GM18519 (cell line): ENCODE results near the gene WFDC1.

Source experiments
- ATAC-seq: cut with Tn5 transposase; IDR thresholded peaks from one replicate; pipeline ENCODE4 v1.9.1; 2021; ENCODE audit warnings: mild to moderate bottlenecking, moderate library complexity; ENCODE audit not compliant: unreplicated experiment, low FRiP score

WFDC1 gene

DNA sequence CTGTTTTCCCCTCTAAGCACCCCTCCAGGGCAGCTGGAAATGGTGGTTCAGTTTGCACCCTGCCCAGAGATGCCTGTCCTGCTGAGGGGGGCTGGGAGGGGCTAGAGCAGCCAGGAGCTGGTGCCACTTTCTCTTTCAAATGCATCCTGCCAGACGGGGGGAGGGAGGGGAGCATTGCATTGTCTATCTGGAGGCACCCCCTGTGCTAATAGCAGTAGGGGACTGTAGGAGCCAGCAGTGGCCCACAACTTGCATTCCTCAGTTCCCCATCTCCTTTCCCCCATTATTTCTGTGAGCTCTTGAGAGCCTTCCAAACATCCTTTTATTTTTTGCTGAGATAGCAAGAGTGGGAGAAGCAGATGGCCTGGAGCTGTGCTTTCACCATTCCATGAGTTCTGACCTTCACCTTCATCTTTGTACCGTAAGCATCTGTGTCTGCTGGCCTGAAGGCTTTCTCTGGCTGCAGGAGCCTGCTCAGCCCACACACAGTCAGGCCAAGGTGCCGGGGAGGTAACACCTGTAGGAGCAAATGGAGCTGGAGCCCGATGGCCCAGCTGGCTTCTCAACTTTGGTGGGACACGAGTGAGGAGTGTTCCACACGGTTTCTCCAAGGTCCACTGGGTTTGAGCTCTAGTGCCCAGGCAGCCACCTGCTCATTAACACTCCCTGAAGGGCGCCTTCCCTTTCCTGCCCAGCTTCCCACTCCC lies 5.2 kb downstream of the WFDC1 start:
- ATAC-seq = no peak

GRCh38 chr16:84302111-84302954 lies 7.7 kb downstream of the WFDC1 start:
- no peak for ATAC-seq

DNA sequence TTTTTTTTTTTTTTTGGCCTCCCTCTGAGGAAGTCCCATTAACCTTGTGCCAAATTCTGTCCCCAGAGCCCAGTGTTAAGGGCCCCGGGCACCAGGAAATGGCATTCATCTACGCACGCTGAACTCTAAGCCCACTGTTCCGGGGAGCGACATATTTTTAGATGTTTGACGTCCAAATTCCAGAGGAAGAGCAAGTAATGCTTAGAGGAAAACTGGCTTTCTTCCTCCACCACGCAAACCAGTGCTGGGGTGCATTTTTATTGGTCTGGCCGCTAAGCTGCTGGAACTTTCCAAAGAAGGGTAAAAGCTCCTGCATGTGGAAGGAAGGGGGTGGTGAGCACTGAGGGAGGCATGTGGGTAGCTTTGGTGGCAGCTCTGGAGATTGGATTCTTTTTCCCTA lies 8.3 kb downstream of the WFDC1 start:
- no peak for ATAC-seq

DNA sequence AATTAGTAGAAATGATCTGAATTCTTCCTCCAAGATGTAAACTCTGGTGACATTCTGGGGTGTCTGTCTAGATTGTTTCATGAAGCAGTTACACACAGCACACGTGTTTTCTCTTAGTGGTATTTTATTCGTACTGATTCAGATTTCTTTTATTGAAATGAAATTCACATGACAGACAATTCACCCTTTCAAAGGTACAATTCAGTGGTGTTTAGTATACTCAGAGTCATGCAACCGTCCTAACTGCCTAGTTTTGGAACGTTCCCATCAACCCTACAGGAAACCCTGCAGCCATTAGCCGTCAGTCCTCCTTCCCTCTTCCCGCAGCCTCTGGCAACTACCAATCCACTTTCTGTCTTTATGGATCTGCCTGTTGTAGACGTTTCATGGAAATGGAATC lies 8.8 kb downstream of the WFDC1 start:
- ATAC-seq = no peak

- no peak for ATAC-seq
These were observed 11.9 kb downstream of the WFDC1 start for GRCh38 chr16:84306564-84306963.

DNA sequence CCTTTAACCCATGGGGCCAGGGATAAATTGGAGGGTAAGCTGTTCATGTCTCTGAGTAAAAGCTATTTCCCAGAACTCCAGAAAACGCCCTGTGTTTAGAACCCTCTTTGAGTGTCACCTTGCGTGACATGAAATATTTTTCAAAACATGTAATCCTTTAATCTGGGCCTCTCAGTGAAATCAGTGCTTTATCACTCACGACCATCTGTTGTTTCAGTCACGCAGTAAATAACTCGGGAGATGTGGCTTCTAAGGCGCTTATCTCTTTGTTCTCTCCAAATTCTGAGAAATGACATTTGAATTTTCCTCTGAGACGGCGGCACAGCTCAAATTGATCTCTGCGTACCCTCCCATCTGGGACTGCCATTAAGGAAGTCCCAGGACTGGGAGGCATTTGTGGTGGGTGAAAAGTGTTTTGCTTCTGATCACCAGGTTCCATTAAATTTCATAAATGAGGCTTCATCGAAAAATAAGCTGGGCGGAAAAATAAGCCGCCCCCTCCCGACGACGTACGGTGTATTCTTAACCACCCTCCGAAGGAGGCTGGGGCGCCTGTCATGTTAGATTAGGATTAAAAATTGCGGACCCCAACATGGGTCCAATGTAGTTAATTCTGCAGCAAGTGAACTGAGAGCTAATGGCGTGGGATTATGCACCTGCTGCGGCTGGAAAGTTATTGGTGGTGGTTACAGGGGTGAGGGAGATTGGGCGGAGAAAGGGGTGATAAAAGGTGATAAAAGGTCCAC lies 12.7 kb downstream of the WFDC1 start:
- no peak for ATAC-seq

GRCh38 chr16:84308120-84308519 lies 13.4 kb downstream of the WFDC1 start:
- no peak for ATAC-seq

DNA sequence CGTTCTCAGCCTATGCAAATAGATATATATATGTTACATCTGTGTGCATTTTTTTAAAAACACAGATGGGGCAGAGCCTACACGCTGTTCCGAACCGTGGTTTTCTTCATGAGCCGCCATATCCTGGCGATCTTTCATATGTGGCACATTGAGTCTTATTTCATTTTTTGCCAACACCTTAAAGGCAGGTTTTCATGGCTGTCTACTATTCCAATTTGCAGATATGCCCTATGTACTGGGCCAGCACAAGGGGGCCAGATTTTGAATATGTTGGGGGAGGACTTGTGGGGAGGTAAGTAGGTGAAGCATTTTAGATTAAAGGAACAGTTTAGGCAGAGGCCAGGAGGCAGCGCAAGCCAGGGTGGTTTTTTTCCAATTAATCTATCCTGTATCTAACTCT lies 16.0 kb downstream of the WFDC1 start:
- no peak for ATAC-seq

DNA sequence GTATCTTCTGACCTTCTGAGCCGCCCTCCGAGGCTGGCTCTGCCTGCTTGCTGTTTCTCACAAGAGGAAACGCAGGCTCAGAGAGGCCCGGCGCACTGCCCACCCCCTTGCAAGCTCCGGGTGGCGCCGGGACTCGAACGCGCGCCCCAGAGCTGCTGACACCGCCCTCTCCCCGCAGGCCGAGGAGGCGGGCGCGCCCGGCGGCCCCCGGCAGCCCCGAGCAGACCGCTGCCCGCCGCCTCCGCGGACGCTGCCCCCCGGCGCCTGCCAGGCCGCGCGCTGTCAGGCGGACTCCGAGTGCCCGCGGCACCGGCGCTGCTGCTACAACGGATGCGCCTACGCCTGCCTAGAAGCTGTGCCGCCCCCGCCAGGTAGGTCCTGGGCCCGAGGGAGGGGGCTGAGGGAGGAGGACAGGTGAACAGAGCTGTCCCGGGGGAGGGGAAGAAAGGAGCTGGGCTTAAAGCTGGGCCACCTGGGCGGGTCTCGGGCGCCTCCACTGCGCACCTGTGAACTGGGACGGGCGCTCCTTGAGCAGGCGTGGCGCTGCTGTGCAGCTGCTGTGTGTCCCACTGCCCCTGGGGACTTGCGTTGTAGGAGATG lies 18.2 kb downstream of the WFDC1 start:
- no peak for ATAC-seq

DNA sequence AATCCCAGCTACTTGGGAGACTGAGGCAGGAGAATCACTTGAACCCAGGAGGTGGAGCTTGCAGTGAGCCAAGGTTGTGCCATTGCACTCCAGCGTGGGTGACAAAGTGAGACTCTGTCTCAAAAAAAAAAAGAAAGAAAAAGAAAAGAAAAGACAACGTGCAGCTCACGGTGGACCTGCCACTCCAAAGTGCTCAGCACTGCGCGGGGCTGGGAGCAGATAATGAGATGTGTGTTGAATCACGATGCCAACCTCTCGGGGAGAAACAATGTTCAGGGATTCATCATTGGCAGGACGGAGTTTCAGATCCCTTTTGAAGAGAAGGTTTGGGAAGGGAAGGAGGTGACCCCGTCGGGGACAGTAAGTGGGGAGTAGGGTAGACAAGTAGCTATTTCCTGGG lies 19.2 kb downstream of the WFDC1 start:
- no peak for ATAC-seq

GRCh38 chr16:84314373-84314772 lies 19.7 kb downstream of the WFDC1 start:
- ATAC-seq = no peak

- ATAC-seq = no peak
These were observed 20.1 kb downstream of the WFDC1 start for GRCh38 chr16:84314814-84315213.

DNA sequence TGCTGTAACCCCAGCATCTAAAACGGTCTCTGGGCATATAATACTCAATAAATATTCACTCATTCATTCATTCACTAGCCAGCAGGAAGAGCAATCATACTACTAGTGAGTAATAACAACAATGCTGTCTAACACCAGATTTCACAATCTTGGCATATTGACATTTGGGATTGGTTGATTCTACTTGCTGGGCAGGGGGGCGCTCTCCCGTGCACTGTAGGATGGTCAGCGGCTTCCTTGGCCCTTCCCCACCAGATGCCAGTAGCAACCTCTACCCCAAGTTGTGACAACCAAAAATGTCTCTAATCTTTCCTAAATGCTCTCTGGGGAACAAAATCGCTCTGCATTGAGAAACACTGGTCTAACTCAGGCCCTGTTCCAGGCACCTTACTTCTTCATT lies 20.7 kb downstream of the WFDC1 start:
- ATAC-seq = no peak

GRCh38 chr16:84318091-84318975 lies 23.7 kb downstream of the WFDC1 start:
- no peak for ATAC-seq

GRCh38 chr16:84319146-84319760 lies 24.6 kb downstream of the WFDC1 start:
- ATAC-seq = no peak

DNA sequence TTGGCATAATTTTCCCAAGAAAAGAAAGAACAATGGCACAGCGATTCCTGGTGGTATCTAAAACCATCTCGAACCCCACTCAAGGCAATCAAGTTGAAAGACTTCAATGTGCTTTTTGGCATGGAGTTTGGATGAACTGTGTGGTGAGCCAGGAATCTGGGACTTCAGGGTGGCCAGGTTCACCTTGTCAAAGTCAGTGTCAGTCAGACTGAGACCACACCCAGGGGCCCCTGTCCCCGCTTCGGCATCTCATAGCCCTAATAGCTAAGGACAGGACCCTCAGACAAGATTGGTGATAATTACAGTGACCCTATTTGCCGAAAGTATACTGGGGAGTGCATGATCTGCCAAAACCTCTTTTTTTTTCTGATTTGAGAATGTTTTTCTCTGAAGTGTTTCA lies 25.8 kb downstream of the WFDC1 start:
- ATAC-seq = no peak

DNA sequence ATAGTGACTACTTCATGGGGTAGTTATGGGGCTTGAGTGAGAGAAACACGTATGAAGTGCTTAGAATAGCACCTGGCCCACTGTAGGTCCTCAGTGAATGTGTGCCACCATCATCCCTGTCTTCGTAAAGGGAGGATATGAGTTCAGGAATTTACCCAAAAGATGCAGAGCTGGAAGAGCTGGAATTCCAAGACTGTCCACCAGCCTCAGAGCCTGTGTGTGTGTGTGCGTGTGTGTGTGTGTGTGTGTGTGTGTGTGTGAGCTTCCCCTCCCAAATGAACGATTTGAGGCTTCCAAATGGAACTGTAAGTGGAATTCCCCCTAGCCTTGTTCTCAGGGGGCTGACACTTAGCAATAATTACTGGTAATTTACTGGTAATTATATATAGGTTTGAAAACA lies 27.3 kb downstream of the WFDC1 start:
- ATAC-seq = no peak

DNA sequence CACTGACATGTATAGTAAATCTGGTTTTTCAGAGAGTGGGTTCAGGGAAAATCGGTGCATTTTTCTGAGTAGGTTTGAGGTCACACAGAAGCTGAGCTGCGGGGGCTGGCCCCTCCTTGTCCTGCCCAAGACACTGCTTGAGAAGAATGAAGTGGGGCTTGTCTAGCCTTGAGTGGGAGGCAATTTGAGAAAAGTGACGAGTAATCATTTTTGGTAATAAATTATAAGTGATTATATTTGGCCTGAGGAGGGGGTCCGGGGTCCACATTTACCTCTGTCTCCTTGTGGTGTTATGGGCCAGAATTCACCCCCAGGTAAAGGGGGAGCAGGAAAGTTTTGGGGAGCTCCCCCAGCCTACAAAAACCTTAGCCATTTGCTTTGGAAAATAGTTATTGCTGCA lies 28.1 kb downstream of the WFDC1 start:
- no peak for ATAC-seq

GRCh38 chr16:84323606-84324005 lies 28.9 kb downstream of the WFDC1 start:
- no peak for ATAC-seq
